Activated T-helper 2 cell treated with anti-CD3 and anti-CD28 coated beads, Interferon-gamma antibody, Interleukin-2, Interleukin-4, amounts not matched to agents 10 μg/mL and 5 μg/mL and 100 μg/mL, durations not matched to agents 14 hours and 24 hours and 36 hours (primary cell): Measurements from ENCODE around the gene IQCH. TPM values are rescaled to one million over a fixed set of nuclear protein-coding genes. Genes with fewer than 3 reads are reported as not detected.
A peak's percentile ranks its signal among the peaks of the same experiment; 100 is the strongest.
"Not testable (repeated sequence)": the region's sequence is repeated elsewhere in the genome, so short reads cannot be mapped to it uniquely, and the experiment has no call there.

ENCODE experiments used
- DNase-seq: peaks from one replicate; pipeline ENCODE4 v3.0.0; 2021; ENCODE audit warnings: low spot score
- H3K27ac Mint-ChIP-seq: one replicate; pipeline ENCODE4 v1.8.0; 2021; ENCODE audit warnings: mixed read lengths
- H3K27me3 Mint-ChIP-seq: one replicate; pipeline ENCODE4 v1.8.0; 2021; ENCODE audit warnings: low read depth, mixed read lengths
- H3K36me3 Mint-ChIP-seq: one replicate; pipeline ENCODE4 v1.8.0; 2021; ENCODE audit warnings: low read depth, mixed read lengths
- H3K4me1 Mint-ChIP-seq: one replicate; pipeline ENCODE4 v1.8.0; 2021; ENCODE audit warnings: low read depth, mixed read lengths
- H3K4me3 Mint-ChIP-seq: one replicate; pipeline ENCODE4 v1.8.0; 2021; ENCODE audit warnings: low read depth, mild to moderate bottlenecking, moderate library complexity, mixed read lengths
- H3K9me3 Mint-ChIP-seq: one replicate; pipeline ENCODE4 v1.8.0; 2021; ENCODE audit warnings: mixed read lengths
- intact Hi-C: fragments of 100-400 bp; cut with micrococcal nuclease; formaldehyde crosslinking; loops from one replicate; pipeline ENCODE4 v1.15.1; 2023
- total RNA-seq: library from RNA; stranded (reverse); gene quantifications from 2 replicates; pipeline ENCODE4 v1.2.3, GENCODE V29; 2022

The IQCH gene
- total RNA-seq, 1 donor from 2014 or later: 0.68 TPM

GRCh38 chr15:67420137-67420536, 165.6 kb downstream of the IQCH start:
- Mint-ChIP-seq H3K27me3 (no peaks in the 10 kb centered on the region), H3K4me1 (peaks cover 2% of the 10 kb centered on the region), H3K9me3 (no peaks in the 10 kb centered on the region), H3K4me3 (no peak overlapping the region), H3K36me3 (no peaks in the 10 kb centered on the region), H3K27ac (no peak overlapping the region)
- no peak for DNase-seq
- intact Hi-C loops: no loop called here

DNA sequence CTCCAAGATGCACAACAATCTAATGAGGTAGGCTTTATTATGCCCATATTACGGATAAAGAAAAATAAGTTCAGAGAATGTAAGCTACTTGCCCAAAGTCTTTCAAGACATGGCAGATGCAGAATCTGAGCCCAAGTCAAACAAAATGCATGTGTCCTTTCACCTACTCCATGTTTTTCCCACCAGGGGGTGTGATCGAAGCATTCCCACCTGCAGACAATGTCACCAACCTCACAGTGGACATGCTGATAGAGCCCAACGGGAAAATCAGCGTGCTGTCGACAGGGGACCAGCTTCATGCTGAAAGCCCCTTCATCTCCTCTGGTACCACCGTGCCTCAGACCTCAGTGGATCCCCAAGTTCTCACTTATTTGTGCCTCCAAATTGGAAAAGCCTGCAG, 166.5 kb downstream of the IQCH start:
- H3K4me3 Mint-ChIP-seq: no peak overlapping the region
- H3K4me1 Mint-ChIP-seq: peaks cover 2% of the 10 kb centered on the region
- no peaks in the 10 kb centered on the region for H3K27me3 Mint-ChIP-seq
- H3K9me3 Mint-ChIP-seq: no peaks in the 10 kb centered on the region
- intact Hi-C loops: no loop called here
- DNase-seq: no peak
- H3K36me3 Mint-ChIP-seq: no peaks in the 10 kb centered on the region
- no peak overlapping the region for H3K27ac Mint-ChIP-seq

DNA sequence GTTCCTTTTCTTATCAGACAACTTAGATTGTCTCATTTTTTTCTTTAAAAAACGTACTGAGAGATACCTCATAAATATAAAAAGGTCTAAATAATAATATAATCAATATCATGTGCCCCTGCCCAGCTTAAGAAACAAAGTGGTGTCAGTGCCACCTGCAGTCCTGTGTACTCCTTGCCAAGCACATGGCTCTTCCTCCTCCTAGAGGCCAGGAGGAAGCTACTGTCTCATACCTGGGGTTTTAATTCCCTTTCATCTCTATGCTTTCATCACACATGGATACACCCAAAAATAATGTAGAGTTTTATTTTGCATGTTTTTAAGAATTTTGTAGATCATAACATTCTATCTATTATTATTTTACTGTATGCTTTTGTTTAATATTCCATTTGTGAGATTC, 167.7 kb downstream of the IQCH start:
- H3K27me3 Mint-ChIP-seq: no peaks in the 10 kb centered on the region
- H3K9me3 Mint-ChIP-seq: no peaks in the 10 kb centered on the region
- H3K4me3 Mint-ChIP-seq: no peak overlapping the region
- no peak for DNase-seq
- H3K36me3 Mint-ChIP-seq: no peaks in the 10 kb centered on the region
- intact Hi-C loops: no loop called here
- H3K27ac Mint-ChIP-seq: no peak overlapping the region
- peaks cover 2% of the 10 kb centered on the region for H3K4me1 Mint-ChIP-seq

DNA sequence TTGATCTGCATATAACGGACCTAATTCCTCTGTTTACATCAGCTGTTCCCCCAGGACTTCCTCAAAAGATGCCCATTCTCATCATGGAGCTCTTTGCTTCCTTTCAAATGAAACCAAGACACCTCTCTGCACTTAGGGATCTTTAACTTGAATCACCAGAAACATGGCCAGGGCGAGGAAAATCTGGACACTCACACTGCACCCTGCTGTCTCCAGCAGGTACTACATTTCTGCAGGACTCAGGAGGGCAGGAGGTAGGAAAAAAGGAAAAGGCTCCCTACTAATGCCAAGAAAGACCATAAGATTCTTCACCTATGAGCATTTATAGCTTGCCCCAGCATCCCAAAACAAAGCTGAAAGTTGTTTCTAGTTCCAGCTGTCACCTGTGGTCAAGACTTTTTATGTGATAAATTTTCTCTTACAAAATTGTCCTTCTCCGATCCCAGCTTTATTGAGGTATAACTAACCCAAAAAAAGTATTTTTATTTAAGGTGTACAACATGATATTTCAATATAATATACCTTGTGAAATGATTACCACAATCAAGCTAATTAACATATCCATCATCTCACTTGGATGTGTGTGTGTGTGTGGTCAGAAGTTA, 179.0 kb downstream of the IQCH start:
- no peaks in the 10 kb centered on the region for H3K9me3 Mint-ChIP-seq

DNA sequence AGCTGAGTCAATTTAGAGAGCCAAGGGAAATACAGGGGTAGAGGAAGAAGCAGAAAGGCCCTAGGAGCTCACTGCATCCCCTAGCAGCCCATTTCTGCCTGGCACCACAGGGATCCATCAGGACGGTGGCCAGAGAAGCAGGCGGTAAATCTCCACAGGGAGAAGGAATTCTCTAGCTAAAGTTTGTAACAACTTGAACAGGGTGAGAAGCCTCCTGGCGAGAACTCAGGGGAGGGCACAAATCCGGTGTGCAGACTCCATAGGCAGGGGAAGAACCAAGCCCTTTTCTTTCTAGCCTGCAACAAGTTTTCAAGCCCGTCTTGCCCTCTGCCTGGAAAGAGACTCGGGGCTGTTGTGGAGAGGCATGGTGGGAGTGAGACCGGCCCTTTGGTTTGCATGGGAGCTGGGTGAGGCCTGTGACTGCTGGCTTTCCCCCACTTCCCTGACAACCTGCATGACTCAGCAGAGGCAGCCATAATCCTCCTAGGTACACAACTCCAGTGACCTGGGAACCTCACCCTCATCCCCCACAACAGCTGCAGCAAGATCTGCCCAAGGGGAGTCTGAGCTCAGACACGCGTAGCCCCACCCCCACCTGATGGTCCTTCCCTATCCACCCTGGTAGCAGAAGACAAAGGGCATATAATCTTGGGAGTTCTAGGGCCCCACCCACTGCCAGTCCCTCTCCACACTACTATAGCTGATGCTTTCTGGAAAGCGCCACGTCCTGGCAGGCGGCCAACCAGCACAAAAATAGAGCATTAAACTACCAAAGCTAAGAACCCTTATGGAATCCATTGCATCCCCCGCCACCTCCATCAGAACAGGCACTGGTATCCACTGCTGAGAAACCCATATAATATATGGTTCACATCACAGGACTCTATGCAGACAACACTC, 182.0 kb downstream of the IQCH start:
- H3K27ac Mint-ChIP-seq, H3K36me3 Mint-ChIP-seq, H3K9me3 Mint-ChIP-seq, H3K27me3 Mint-ChIP-seq, DNase-seq, H3K4me3 Mint-ChIP-seq, H3K4me1 Mint-ChIP-seq: not testable (repeated sequence)
- intact Hi-C loops: loop anchor here (10.0 kb wide), 1 partner anchor 132 kb away; no protein-coding TSS in a partner anchor

More for the DNA sequence above, 179.0 kb downstream of the IQCH start:
- no peak for DNase-seq
- Mint-ChIP-seq H3K4me3 (no peak overlapping the region), H3K4me1 (no peaks in the 10 kb centered on the region), H3K36me3 (no peaks in the 10 kb centered on the region), H3K27me3 (peaks cover 4% of the 10 kb centered on the region), H3K27ac (no peak overlapping the region)
- intact Hi-C loops: loop anchor here (5.0 to 10.0 kb wide), 2 partner anchors 129 to 486 kb away; no protein-coding TSS in a partner anchor

- intact Hi-C loops: no loop called here
- H3K27me3 Mint-ChIP-seq: peaks cover 4% of the 10 kb centered on the region
- no peaks in the 10 kb centered on the region for H3K4me1 Mint-ChIP-seq
- DNase-seq: no peak
- no peaks in the 10 kb centered on the region for H3K36me3 Mint-ChIP-seq
- peaks cover 4% of the 10 kb centered on the region for H3K9me3 Mint-ChIP-seq
- no peak overlapping the region for H3K27ac Mint-ChIP-seq
- no peak overlapping the region for H3K4me3 Mint-ChIP-seq
These were observed 189.5 kb downstream of the IQCH start for GRCh38 chr15:67444100-67444499.

- Mint-ChIP-seq H3K9me3 (peaks cover 4% of the 10 kb centered on the region), H3K27me3 (peaks cover 4% of the 10 kb centered on the region), H3K27ac (no peak overlapping the region), H3K4me1 (no peaks in the 10 kb centered on the region), H3K4me3 (no peak overlapping the region), H3K36me3 (no peaks in the 10 kb centered on the region)
- intact Hi-C loops: no loop called here
- DNase-seq: no peak
These were observed 191.9 kb downstream of the IQCH start for GRCh38 chr15:67446449-67446848.

DNA sequence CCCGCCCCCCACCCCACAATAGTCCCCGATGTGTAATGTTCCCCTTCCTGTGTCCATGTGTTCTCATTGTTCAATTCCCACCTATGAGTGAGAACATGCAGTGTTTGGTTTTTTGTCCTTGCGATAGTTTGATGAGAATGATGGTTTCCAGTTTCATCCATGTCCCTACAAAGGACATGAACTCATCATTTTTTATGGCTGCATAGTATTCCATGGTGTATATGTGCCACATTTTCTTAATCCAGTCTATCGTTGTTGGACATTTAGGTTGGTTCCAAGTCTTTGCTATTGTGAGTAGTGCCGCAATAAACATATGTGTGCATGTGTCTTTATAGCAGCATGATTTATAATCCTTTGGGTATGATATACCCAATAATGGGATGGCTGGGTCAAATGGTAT, 193.8 kb downstream of the IQCH start:
- H3K4me3 Mint-ChIP-seq, intact Hi-C loops, H3K36me3 Mint-ChIP-seq, DNase-seq, H3K4me1 Mint-ChIP-seq, H3K27ac Mint-ChIP-seq, H3K9me3 Mint-ChIP-seq: not testable (repeated sequence)
- peaks cover 11% of the 10 kb centered on the region for H3K27me3 Mint-ChIP-seq

- H3K36me3 Mint-ChIP-seq, DNase-seq, H3K4me3 Mint-ChIP-seq, intact Hi-C loops, H3K9me3 Mint-ChIP-seq, H3K4me1 Mint-ChIP-seq, H3K27ac Mint-ChIP-seq: not testable (repeated sequence)
- H3K27me3 Mint-ChIP-seq: peaks cover 27% of the 10 kb centered on the region
These were observed 199.1 kb downstream of the IQCH start for GRCh38 chr15:67453703-67454102.

DNA sequence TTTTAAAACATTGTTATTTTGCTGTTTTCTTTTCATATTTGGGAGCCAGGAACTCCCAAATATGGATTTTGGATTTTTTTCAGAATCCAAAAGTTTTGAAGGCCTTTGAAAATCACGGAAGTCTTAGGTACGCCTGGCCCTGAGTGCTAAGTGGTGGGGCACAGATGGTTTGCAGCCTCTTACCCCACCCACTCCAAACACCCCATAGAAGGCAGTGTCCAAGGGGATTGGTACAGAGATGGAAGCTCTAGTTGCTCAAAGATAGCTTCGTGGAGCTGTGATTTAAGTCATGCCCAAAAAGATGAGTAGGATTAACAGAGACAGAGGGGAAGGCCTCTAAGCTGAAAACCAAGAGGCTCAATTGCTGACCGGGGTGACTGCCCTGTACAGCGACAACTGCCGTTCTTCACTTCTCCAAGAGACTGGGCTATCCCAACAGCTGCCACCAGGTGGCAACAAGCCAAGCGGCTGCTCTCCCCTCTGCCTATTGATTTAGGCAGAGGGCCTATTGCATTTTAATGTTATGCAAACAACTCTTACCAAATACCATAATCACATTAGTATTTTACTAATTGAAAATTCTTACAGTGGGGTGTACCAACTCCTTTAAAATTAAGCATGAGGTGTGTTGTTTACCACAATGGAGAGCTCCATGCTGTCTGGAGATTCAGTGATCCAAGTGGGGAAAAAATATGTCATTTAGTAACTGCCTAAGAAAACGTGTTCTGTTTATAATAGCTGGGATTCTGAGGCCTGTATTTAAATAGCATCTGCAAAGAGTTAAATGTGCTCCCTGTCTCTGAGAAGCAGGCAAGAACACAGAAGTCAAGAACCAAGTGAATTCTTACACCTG, 202.3 kb downstream of the IQCH start:
- intact Hi-C loops: loop anchor here (1.0 to 5.0 kb wide), 2 partner anchors 360 to 379 kb away; no protein-coding TSS in a partner anchor
- H3K4me3 Mint-ChIP-seq: no peak overlapping the region
- peaks cover 5% of the 10 kb centered on the region for H3K4me1 Mint-ChIP-seq
- H3K9me3 Mint-ChIP-seq: no peaks in the 10 kb centered on the region
- peaks cover 24% of the 10 kb centered on the region for H3K27me3 Mint-ChIP-seq
- peak; percentile 70 for DNase-seq
- H3K36me3 Mint-ChIP-seq: no peaks in the 10 kb centered on the region
- no peak overlapping the region for H3K27ac Mint-ChIP-seq

DNA sequence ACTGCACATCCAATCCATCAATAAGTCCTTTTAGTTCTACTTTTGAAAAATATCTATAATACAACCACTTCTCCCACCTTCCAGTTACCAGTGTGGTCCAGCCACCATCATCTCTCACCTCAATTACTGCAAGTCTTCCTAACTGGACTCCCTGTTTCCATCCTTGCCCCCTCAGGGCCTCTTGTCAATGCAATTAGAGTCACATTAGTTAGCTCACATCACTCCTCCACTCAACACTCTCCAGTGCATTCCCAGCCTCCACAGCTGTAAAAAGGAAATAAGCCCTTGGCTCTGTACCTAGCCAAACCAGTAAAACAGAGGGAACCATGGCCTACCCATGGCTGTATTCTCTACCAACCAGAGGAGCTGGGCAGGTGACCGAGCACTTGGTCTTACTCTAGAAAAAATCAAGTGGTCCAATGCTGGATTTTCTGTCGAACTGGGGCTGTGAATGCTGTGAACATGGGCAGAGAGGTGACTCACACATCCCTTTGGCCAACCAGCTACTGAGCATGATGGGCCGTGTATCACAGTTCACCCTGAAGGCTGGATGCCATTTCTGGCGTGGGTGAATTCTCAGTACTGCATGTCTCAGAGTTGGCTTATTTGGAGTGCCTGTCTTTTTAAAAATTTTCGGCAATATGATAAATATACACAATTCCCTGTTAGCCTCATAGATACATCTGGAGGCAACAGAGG, 203.9 kb downstream of the IQCH start:
- intact Hi-C loops: loop anchor here (5.0 kb wide), 1 partner anchor 359 kb away; no protein-coding TSS in a partner anchor
- Mint-ChIP-seq H3K4me3 (no peak overlapping the region), H3K27me3 (peaks cover 20% of the 10 kb centered on the region), H3K9me3 (no peaks in the 10 kb centered on the region), H3K36me3 (no peaks in the 10 kb centered on the region), H3K27ac (no peak overlapping the region), H3K4me1 (peaks cover 5% of the 10 kb centered on the region)
- DNase-seq: no peak

DNA sequence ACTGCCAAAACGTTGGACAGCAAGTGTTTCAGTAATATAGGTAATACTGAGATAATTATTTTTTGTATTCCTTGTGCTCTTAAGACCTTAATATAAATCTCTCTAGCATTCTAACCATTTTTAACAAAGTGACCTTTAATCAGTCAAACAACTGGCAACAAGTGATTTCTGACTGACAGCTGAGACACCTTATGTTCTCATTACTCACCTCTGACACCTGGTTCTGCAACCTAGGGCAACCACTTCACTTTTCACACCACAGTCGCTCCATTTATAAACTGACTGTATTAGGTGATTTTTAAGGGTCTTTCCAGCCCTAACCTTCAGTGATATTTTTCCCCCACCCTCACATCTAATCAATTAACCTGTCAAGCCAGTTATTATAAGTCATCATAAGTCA, 205.9 kb downstream of the IQCH start:
- intact Hi-C loops: no loop called here
- no peak overlapping the region for H3K27ac Mint-ChIP-seq
- H3K27me3 Mint-ChIP-seq: peaks cover 9% of the 10 kb centered on the region
- H3K9me3 Mint-ChIP-seq: no peaks in the 10 kb centered on the region
- DNase-seq: no peak
- H3K4me3 Mint-ChIP-seq: no peak overlapping the region
- H3K36me3 Mint-ChIP-seq: no peaks in the 10 kb centered on the region
- H3K4me1 Mint-ChIP-seq: peaks cover 3% of the 10 kb centered on the region
